HG02763 (cell line): Measurements from ENCODE around the gene CHRNA1.

ENCODE experiments used
- ATAC-seq: cut with Tn5 transposase; IDR thresholded peaks from one replicate; pipeline ENCODE4 v1.9.1; 2021; ENCODE audit warnings: mild to moderate bottlenecking, moderate library complexity; ENCODE audit not compliant: unreplicated experiment

CHRNA1 gene

DNA sequence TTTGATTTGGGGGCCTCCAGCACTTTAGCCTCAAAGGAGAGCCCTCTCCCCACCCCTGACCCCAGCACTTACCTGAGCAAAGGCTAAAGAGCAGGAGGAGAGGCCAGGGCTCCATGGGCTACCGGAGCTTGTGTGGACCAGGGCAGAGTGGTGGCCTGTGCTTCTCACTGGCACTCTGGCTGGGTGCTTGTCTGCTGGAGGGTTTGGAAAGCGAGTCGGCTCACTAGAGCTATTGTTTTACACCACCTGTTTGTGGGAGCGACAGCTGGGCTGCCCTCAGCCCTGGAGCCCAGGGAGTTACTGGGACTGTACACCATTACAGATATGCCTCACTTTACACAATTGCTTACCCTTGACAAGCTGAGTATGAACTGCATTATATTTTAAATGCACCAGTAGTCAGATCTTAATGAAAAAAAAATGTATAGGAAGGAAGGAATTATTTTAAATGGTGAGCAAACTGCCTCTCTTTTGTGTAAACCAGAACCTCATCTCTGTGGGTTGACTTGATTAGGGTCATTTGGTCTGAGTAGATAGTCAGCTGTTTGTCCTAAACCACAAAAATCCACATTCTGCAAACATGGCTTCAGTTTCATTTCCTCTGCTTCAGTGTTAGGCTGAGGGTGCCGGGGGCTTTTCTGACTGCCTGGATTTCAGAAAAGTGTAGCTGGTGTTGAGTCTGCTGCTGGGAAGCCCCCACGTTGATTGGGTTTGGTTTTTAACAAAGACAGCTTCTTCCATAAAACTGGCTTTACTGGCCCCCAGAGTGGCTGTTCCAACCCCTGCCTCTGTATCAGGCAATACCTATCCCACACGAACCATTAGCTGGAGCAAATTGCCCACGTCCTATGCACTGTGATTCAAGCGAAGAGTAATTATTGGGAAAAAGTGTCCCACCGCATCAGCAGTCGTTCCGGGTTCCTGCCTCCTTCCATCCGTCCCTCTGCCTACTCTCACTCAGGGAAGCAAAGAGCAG is at the start of gene CHRNA1:
TSS of gene CHRNA1 (minus strand) at position 193 of the 976 bp plus-strand sequence. CDS start at position 115, 78 bp downstream.
- ATAC-seq: no peak

DNA sequence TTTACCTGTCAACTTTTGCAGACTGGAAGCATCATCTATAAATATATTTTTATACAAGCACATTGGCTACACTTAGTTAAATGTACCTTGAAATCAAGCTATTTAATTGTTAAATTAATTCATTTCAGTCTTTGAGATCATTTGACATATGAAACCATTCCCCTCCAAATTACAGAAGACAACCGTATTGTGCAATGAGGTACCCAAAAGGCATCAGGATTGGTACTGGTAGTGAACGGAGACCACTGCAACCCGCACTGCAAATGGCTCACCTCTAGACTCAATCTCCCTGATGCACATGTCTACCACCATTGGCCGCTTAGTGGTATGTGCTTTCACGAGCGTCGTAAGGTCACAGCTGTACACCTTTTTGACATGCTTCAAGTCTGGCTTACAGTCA is 47.8 kb upstream of the CHRNA1 start:
- ATAC-seq: no peak

DNA sequence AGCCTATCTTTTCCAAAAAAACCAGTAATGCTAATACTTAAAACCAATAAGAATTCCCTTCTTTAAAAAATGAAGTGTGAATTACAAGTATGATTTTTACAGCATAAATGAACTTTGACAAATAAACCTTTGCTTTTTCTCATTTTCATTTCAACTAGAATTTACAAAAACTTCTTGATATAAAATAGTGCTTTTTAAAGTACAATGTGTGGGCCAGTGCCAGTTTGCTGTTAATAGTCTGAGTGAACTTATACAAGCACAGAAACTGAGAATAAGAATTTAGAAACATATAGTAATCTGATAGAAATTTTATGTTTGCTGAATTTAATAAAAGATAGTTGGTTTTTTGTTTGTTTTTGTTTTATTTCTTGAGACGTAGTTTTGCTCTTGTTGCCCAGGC is 43.7 kb upstream of the CHRNA1 start:
- ATAC-seq: no peak

GRCh38 chr2:174805803-174806202 is 41.5 kb upstream of the CHRNA1 start:
- ATAC-seq: no peak

DNA sequence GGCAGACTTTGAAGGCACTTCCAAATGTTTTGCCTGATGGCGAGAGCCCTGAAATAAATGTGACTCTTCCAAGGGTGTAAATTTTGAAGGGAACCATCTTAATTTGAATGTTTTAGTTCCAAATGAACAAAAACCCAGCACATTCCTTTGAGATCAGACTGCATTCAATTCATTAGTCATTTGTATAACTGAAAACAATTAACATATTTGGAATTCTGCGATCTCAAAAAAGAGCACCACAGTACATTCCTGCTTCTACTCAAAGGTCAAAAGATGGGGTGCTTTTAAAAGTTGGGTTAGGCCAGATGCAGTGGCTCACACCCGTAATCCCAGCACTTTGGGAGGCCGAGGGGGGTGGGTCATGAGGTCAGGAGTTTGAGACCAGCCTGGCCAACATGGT is 38.2 kb upstream of the CHRNA1 start:
- ATAC-seq: no peak

- ATAC-seq: no peak
Observed at GRCh38 chr2:174800436-174801205, 36.3 kb upstream of the CHRNA1 start.

GRCh38 chr2:174798801-174799200 is 34.5 kb upstream of the CHRNA1 start:
- ATAC-seq: no peak

DNA sequence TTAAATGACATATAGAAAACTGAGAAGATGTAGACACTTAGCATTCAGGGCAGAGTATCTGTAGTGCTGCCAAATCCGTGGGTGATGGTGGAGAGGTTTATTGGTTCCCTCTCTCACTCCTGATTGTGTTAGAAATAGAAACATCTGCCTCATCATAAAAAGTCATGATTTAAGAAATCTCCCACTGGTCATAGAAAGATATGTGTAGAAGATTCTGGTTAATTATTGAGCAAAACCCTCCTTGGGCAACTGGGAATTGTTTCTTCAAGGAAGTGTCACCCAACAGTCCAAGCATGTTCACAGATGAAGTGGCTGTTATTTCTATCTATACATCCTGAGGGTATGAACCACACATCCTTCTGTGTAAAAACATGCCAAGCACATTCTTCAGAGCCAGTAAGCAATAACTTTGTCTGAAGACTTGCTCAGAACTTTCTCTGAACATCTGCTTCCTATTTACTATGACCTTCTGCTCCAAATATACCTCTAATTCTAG is 33.6 kb upstream of the CHRNA1 start:
- no peak for ATAC-seq

- ATAC-seq: no peak
Observed at GRCh38 chr2:174796319-174796771, 32.1 kb upstream of the CHRNA1 start.

GRCh38 chr2:174794851-174795374 is 30.6 kb upstream of the CHRNA1 start:
- ATAC-seq: no peak

DNA sequence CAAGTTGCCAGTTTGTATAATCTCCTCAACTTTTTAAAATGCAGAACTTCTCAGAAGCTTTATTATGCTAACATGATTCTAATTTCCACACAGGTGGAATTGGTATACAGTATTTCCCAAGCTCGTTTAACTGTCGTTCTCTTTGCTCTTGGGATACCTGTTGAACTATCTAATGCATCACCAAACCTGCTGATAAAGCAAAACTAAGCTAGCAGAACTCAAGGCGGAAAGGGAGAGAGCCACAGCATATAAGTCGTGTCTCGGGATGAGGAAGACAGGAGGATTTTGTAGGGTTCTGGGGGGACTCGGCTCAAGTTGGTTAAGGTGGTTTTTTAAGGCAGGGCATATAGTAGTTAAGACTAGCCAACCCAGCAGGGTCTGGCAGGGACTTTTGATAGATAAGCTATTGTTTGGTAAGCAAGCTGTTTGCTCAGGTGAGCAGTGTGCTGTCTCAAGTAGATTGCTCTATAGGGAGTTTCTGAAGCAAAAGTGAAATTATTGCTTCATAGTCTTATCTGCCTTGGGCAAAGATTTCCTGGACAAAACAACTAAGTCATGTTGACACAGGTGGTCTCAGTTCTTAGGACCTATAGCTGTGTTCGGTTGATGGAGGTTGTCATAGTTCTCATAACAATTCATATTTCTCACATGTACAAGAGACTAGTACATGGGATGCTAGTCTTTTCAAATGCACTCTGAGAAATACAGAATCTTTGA is 28.2 kb upstream of the CHRNA1 start:
- no peak for ATAC-seq

- ATAC-seq: no peak
Observed at GRCh38 chr2:174791746-174792280, 27.5 kb upstream of the CHRNA1 start.

- no peak for ATAC-seq
Observed at GRCh38 chr2:174791020-174791419, 26.7 kb upstream of the CHRNA1 start.

DNA sequence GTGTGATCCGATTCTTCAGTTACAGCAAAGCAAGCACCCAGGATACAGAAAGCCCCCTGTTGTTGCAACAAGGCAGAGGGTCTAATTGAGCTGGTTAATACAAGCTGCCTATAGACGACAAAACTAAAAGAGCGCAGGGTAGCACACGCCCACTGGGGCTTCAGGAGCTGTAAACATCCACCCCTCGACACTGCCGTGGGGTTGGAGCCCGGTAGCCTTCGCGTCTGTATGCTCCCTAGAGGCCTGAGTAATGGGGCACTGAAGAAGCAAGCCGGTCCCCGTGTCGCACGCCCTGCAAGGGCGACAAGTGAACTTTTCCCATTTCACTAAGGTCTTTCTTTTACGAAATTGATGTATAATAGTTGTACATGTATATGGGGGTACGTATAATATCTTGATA is 24.7 kb upstream of the CHRNA1 start:
- no peak for ATAC-seq

- no peak for ATAC-seq
Observed at GRCh38 chr2:174788291-174788929, 24.1 kb upstream of the CHRNA1 start.

DNA sequence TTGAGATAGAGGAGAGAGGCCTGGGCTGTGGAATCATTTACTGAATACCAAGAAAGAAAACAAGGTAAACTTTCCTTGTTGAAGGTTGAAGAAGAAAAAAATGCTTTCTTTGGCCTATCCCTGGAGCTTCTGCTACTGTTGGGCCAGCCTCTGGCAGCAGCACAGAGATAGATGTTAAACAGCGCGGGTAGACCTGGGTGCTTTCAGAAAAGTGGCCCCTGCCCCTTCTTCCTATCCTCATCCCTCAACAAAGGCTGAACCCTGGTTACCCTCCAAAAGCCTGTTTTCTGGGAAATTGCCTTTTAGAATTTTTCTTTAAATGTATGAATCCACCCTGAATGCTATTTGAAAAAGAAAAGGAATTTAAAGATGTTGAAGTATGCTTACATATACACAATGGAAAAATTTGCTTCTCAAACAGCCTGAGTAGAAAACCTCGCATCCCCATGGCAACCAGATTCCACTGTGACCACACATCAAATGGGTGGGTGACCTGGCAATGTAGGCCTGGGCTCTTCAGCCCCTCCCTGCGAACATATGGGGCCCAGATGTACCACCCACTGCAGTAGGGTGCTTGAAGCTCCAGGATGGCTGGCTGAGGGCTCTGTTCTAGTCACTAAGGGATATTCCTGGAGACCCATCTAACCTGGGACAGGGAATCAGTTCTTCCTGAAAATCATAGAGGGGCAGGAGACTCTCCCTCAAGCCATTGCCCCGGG is 23.4 kb upstream of the CHRNA1 start:
- no peak for ATAC-seq

DNA sequence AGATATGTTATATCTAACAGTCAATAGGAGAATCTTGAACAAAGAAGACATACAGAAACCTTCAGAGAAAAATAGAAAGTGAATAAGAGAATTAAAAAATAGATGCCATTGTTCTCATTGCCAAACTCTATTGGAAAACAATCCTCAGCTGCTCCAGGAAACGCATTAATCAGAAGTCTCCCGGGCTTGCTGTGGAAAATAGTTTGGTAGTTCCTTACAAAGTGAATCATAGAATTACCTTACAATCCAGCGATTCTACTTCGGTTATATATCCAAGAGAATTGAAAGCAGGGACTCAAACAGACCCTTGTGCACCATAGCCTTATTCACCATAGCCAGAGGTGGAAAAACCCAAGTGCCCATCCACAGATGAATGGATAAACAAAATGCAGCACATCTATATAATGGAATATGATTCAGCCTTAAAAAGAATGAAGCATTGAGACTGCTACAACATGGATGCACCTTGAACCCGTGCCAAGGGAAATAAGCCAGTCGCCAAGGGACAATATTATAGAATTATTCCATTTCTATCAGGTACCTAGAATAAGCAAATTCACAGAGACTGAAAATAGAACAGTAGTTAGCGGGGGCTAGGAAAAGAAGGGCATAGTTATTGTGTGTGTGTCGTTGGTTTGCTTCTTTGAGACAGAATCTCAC is 21.9 kb upstream of the CHRNA1 start:
- ATAC-seq: no peak

DNA sequence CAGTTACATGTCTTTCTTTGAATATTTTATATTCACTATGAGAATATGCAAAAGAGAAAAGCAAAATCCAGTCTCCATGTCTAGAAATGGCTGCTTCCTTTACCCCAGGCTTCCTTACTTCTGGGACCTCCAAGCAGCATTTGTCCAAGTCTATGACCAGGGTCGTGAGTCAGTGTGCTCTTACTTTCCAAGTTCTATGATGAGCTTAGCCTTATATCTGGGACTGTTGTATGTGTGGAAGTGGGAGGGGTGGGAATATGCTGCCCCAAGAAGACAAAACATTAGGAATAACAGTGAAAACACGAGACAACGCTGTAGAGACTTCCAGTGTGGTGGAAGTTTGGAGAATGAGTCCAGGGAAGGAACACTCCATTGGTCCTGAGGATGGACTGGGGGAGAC is 21.2 kb upstream of the CHRNA1 start:
- ATAC-seq: no peak

DNA sequence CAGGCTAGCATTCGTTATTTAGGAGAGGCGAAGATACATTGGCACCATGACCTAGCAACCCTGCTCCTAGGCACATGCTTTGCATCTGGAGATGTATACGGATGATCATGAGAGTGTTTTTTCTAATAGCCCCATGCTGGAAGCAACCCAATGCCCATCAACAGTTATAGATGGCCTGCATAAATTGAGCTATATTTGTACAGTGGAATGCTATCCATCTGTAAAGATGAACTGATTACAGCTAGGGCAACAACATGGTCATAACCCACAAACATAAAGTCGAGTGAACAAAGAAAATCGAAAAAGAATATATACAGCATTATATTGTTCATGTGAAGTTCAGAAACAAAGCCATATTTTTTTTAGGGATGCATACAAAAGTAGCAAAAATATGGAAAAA is 20.6 kb upstream of the CHRNA1 start:
- no peak for ATAC-seq
